Measurements from ENCODE around the gene ACTR5. TPM values are rescaled to one million over a fixed set of nuclear protein-coding genes. Genes with fewer than 3 reads are reported as not detected.

Gene ACTR5
- polyA plus RNA-seq (2013, experiment 1 of 2), result 7.2 TPM
- polyA plus RNA-seq (2013, experiment 2 of 2), result 7.2 TPM

DNA sequence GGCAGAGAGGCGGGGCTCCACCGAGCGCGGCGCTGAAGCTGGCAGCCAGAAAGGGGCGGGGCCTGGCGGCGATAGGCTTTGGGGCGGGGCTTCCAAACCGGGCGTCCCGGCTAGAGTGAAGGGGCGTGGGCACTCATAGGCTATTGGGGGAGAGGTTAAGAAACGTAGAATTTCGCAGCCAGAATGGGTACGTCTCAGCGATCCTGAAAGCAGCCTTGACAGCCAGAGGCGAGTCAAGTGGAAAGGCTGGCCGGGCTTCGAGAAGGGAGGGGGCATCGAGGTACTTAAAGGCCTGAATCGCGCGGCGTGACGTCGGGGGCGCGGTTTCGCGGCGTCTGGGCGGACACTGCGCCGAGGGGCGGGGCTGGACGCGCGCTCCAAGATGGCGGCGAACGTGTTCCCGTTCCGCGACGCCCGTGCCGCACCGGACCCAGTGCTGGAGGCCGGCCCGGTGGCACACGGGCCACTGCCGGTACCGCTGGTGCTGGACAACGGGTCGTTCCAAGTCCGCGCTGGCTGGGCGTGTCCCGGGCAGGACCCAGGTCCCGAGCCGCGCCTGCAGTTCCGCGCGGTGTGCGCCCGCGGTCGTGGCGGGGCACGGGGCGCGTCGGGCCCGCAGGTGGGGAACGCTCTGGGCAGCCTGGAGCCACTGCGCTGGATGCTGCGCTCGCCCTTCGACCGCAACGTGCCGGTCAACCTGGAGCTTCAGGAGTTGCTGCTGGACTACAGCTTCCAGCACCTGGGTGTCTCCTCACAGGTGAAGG is at the start of gene ACTR5:
TSS of gene ACTR5 (plus strand) at position 364 of the 764 bp plus-strand sequence. CDS start at position 383, 19 bp downstream.
- Histone ChIP-seq H3K27ac (replicated peaks; ENCODE audit: low read length) (peak within 1 kb of the TSS; percentile 89), H2BK5ac (ENCODE audit: low read length) (peak within 1 kb of the TSS; percentile 77), H3K36me3 (replicated peaks in 1 of 2; ENCODE audit: control insufficient read depth in 2 of 2, insufficient read depth in 2 of 2, low read length in 2 of 2) (peaks cover 2 to 32% of the 10 kb centered on the region in 2 donors), H3K18ac (ENCODE audit: low read length) (peak within 1 kb of the TSS; percentile 98), H4K8ac (ENCODE audit: low read depth, low read length) (peak within 1 kb of the TSS; percentile 97), H2AK5ac (ENCODE audit: low read depth, low read length) (peak within 1 kb of the TSS; percentile 52), H3K79me1 (ENCODE audit: low read depth, low read length) (peaks cover 5% of the 10 kb centered on the region), H3K4me1 (ENCODE audit: control insufficient read depth in 2 of 2, insufficient read depth in 1 of 2, low read depth in 1 of 2, low read length in 2 of 2) (peaks cover 9% of the 10 kb centered on the region in 2 donors), H2BK120ac (ENCODE audit: low read depth, low read length) (no peak within 1 kb of the TSS), H3K9ac (ENCODE audit: low read depth, low read length, poor library complexity) (peak within 1 kb of the TSS; percentile 97), H4K91ac (ENCODE audit: low read depth, low read length, poor library complexity) (no peak within 1 kb of the TSS), H3K4me2 (ENCODE audit: insufficient read depth, low read length, poor library complexity, severe bottlenecking) (peak within 1 kb of the TSS; percentile 95), H2BK15ac (ENCODE audit: low read length) (peak within 1 kb of the TSS; percentile 100), H3K27me3 (ENCODE audit: control insufficient read depth in 3 of 3, insufficient read depth in 3 of 3, low read depth in 1 of 3, low read length in 3 of 3) (peaks cover 0 to 10% (median 0%) of the 10 kb centered on the region in 3 experiments), H3K4me3 (ENCODE audit: low read length in 2 of 2) (peak within 1 kb of the TSS; percentile 88 to 98), H3K9me3 (replicated peaks in 1 of 2; ENCODE audit: control insufficient read depth in 2 of 2, insufficient read depth in 1 of 2, low read depth in 1 of 2, low read length in 2 of 2) (no peaks in the 10 kb centered on the region), H3K4ac (ENCODE audit: low read length) (no peak within 1 kb of the TSS), H3K23ac (ENCODE audit: low read depth, low read length, poor library complexity) (peak within 1 kb of the TSS; percentile 98), H3K14ac (ENCODE audit: low read length) (no peak within 1 kb of the TSS), H2BK12ac (ENCODE audit: low read length) (peak within 1 kb of the TSS; percentile 73), H2AFZ (ENCODE audit: low read length) (peak within 1 kb of the TSS; percentile 98)
- peak; percentile 89 for DNase-seq (ENCODE audit: low spot score)
- WGBS, 2 donors (ENCODE audit: extremely low coverage in 2 of 2, insufficient read length in 2 of 2, insufficient replicate concordance in 1 of 2), result no CpG with 5 or more reads among the region's 84 CpGs

DNA sequence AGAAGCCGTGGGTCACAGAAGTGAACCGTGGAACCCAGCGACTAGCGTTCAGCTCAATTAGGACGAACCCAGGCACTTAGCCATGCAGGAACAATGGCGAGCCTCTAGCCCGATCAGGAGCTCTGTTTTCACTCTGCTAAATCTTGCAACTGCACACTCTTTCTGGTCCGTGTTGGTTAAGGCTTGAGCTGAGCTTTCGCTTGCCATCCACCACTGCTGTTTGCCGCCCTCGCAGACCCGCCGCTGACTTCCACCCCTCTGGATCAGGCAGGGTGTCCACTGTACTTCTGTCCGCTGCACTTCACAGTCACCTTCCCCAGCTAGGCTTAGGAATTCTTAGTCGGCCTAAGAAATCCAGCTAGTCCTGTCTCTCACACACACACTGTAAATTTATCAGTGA is 49.7 kb upstream of the ACTR5 start:
- no peak overlapping the region for H2BK5ac ChIP-seq (ENCODE audit: low read length)
- H3K4ac ChIP-seq (ENCODE audit: low read length), result no peak overlapping the region
- H4K91ac ChIP-seq (ENCODE audit: low read depth, low read length, poor library complexity), result no peak overlapping the region
- H4K8ac ChIP-seq (ENCODE audit: low read depth, low read length), result no peak overlapping the region
- H3K4me2 ChIP-seq (ENCODE audit: insufficient read depth, low read length, poor library complexity, severe bottlenecking), result no peak overlapping the region
- H3K4me3 ChIP-seq (ENCODE audit: low read length in 2 of 2), result no peak overlapping the region
- peaks cover 0 to 2% of the 10 kb centered on the region in 2 donors for H3K9me3 ChIP-seq (replicated peaks in 1 of 2; ENCODE audit: control insufficient read depth in 2 of 2, insufficient read depth in 1 of 2, low read depth in 1 of 2, low read length in 2 of 2)
- no peak overlapping the region for H3K9ac ChIP-seq (ENCODE audit: low read depth, low read length, poor library complexity)
- WGBS, 2 donors (ENCODE audit: extremely low coverage in 2 of 2, insufficient read length in 2 of 2, insufficient replicate concordance in 1 of 2), result no CpG with 5 or more reads among the region's 15 CpGs
- no peak for DNase-seq (ENCODE audit: low spot score)
- no peak overlapping the region for H3K23ac ChIP-seq (ENCODE audit: low read depth, low read length, poor library complexity)
- no peaks in the 10 kb centered on the region for H3K79me1 ChIP-seq (ENCODE audit: low read depth, low read length)
- H3K27ac ChIP-seq (replicated peaks; ENCODE audit: low read length), result no peak overlapping the region
- H3K14ac ChIP-seq (ENCODE audit: low read length), result no peak overlapping the region
- no peak overlapping the region for H3K18ac ChIP-seq (ENCODE audit: low read length)
- no peak overlapping the region for H2BK12ac ChIP-seq (ENCODE audit: low read length)
- H2BK120ac ChIP-seq (ENCODE audit: low read depth, low read length), result no peak overlapping the region
- H3K36me3 ChIP-seq (replicated peaks in 1 of 2; ENCODE audit: control insufficient read depth in 2 of 2, insufficient read depth in 2 of 2, low read length in 2 of 2), result no peaks in the 10 kb centered on the region
- no peak overlapping the region for H2BK15ac ChIP-seq (ENCODE audit: low read length)
- H2AK5ac ChIP-seq (ENCODE audit: low read depth, low read length), result no peak overlapping the region
- H3K4me1 ChIP-seq (ENCODE audit: control insufficient read depth in 2 of 2, insufficient read depth in 1 of 2, low read depth in 1 of 2, low read length in 2 of 2), result peaks cover 11 to 13% of the 10 kb centered on the region in 2 donors
- peaks cover 0 to 12% (median 0%) of the 10 kb centered on the region in 3 experiments for H3K27me3 ChIP-seq (ENCODE audit: control insufficient read depth in 3 of 3, insufficient read depth in 3 of 3, low read depth in 1 of 3, low read length in 3 of 3)
- H2AFZ ChIP-seq (ENCODE audit: low read length), result no peak overlapping the region

DNA sequence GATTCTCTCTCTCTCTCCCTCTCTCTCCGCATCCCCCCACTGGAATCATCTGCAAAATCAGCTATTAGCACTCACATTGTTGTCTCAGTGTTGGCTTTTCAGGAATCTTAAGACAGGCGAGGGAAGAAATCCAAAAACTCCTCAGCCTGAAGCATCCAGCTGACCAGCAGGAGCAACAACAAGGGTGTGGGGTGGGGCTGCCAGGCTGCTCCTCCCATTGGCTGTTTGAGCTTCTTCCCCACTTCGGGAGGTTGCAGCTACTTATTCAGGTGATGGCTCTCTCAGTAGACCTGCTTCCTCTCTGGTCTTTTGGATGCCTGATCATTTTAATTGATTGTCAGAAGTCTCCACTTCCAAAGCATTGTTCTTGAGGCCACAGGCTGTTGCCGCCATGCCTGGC is 48.1 kb upstream of the ACTR5 start:
- H2AFZ ChIP-seq (ENCODE audit: low read length), result no peak overlapping the region
- no peak overlapping the region for H2BK5ac ChIP-seq (ENCODE audit: low read length)
- H3K18ac ChIP-seq (ENCODE audit: low read length), result peak overlapping the region; percentile 61
- H3K9ac ChIP-seq (ENCODE audit: low read depth, low read length, poor library complexity), result no peak overlapping the region
- H3K23ac ChIP-seq (ENCODE audit: low read depth, low read length, poor library complexity), result no peak overlapping the region
- no peak overlapping the region for H3K4me3 ChIP-seq (ENCODE audit: low read length in 2 of 2)
- H3K27me3 ChIP-seq (ENCODE audit: control insufficient read depth in 3 of 3, insufficient read depth in 3 of 3, low read depth in 1 of 3, low read length in 3 of 3), result peaks cover 0 to 15% (median 0%) of the 10 kb centered on the region in 3 experiments
- no peak overlapping the region for H3K4ac ChIP-seq (ENCODE audit: low read length)
- H2BK120ac ChIP-seq (ENCODE audit: low read depth, low read length), result no peak overlapping the region
- no peaks in the 10 kb centered on the region for H3K79me1 ChIP-seq (ENCODE audit: low read depth, low read length)
- H3K4me2 ChIP-seq (ENCODE audit: insufficient read depth, low read length, poor library complexity, severe bottlenecking), result peak overlapping the region; percentile 19
- DNase-seq (ENCODE audit: low spot score), result no peak
- H3K9me3 ChIP-seq (replicated peaks in 1 of 2; ENCODE audit: control insufficient read depth in 2 of 2, insufficient read depth in 1 of 2, low read depth in 1 of 2, low read length in 2 of 2), result peaks cover 0 to 2% of the 10 kb centered on the region in 2 donors
- no peak overlapping the region for H2BK12ac ChIP-seq (ENCODE audit: low read length)
- no peaks in the 10 kb centered on the region for H3K36me3 ChIP-seq (replicated peaks in 1 of 2; ENCODE audit: control insufficient read depth in 2 of 2, insufficient read depth in 2 of 2, low read length in 2 of 2)
- H3K14ac ChIP-seq (ENCODE audit: low read length), result no peak overlapping the region
- H2AK5ac ChIP-seq (ENCODE audit: low read depth, low read length), result no peak overlapping the region
- peak overlapping the region; percentile 65 for H3K27ac ChIP-seq (replicated peaks; ENCODE audit: low read length)
- no CpG with 5 or more reads among the region's 4 CpGs for WGBS, 2 donors (ENCODE audit: extremely low coverage in 2 of 2, insufficient read length in 2 of 2, insufficient replicate concordance in 1 of 2)
- H4K91ac ChIP-seq (ENCODE audit: low read depth, low read length, poor library complexity), result no peak overlapping the region
- peaks cover 11 to 13% of the 10 kb centered on the region in 2 donors for H3K4me1 ChIP-seq (ENCODE audit: control insufficient read depth in 2 of 2, insufficient read depth in 1 of 2, low read depth in 1 of 2, low read length in 2 of 2)
- H4K8ac ChIP-seq (ENCODE audit: low read depth, low read length), result no peak overlapping the region
- no peak overlapping the region for H2BK15ac ChIP-seq (ENCODE audit: low read length)

DNA sequence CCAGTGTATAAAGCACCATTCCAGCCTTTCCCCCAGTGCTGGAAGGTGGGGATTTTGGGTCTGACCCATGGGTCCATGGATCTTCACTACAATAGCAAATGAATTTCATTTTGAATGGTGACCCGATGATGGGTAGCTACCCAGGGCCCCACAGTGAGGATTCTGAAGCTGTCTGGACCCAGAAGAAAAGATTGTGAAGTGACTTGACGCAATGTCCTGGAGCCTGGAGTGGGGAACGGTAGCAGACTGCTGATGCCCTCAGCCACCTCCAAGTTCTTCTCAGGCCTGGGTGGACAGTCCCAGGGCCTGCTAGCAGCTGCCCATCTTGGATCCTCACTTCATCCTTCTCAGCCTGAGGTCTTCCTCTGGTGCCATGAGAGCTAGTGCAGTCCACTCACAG is 47.3 kb upstream of the ACTR5 start:
- no peaks in the 10 kb centered on the region for H3K36me3 ChIP-seq (replicated peaks in 1 of 2; ENCODE audit: control insufficient read depth in 2 of 2, insufficient read depth in 2 of 2, low read length in 2 of 2)
- no peak overlapping the region for H2AFZ ChIP-seq (ENCODE audit: low read length)
- H3K4me3 ChIP-seq (ENCODE audit: low read length in 2 of 2), result no peak overlapping the region
- H2BK5ac ChIP-seq (ENCODE audit: low read length), result no peak overlapping the region
- peaks cover 0 to 19% (median 0%) of the 10 kb centered on the region in 3 experiments for H3K27me3 ChIP-seq (ENCODE audit: control insufficient read depth in 3 of 3, insufficient read depth in 3 of 3, low read depth in 1 of 3, low read length in 3 of 3)
- H3K14ac ChIP-seq (ENCODE audit: low read length), result no peak overlapping the region
- no peak overlapping the region for H3K4ac ChIP-seq (ENCODE audit: low read length)
- no CpG with 5 or more reads among the region's 3 CpGs for WGBS, 2 donors (ENCODE audit: extremely low coverage in 2 of 2, insufficient read length in 2 of 2, insufficient replicate concordance in 1 of 2)
- peak overlapping the region; percentile 50 for H3K18ac ChIP-seq (ENCODE audit: low read length)
- no peak overlapping the region for H4K8ac ChIP-seq (ENCODE audit: low read depth, low read length)
- peak overlapping the region; percentile 28 for H3K27ac ChIP-seq (replicated peaks; ENCODE audit: low read length)
- no peak overlapping the region for H4K91ac ChIP-seq (ENCODE audit: low read depth, low read length, poor library complexity)
- no peak overlapping the region for H2BK120ac ChIP-seq (ENCODE audit: low read depth, low read length)
- DNase-seq (ENCODE audit: low spot score), result no peak
- H3K79me1 ChIP-seq (ENCODE audit: low read depth, low read length), result no peaks in the 10 kb centered on the region
- H2BK12ac ChIP-seq (ENCODE audit: low read length), result no peak overlapping the region
- H2BK15ac ChIP-seq (ENCODE audit: low read length), result no peak overlapping the region
- H3K4me1 ChIP-seq (ENCODE audit: control insufficient read depth in 2 of 2, insufficient read depth in 1 of 2, low read depth in 1 of 2, low read length in 2 of 2), result peaks cover 11 to 13% of the 10 kb centered on the region in 2 donors
- H2AK5ac ChIP-seq (ENCODE audit: low read depth, low read length), result no peak overlapping the region
- H3K23ac ChIP-seq (ENCODE audit: low read depth, low read length, poor library complexity), result no peak overlapping the region
- no peak overlapping the region for H3K4me2 ChIP-seq (ENCODE audit: insufficient read depth, low read length, poor library complexity, severe bottlenecking)
- H3K9me3 ChIP-seq (replicated peaks in 1 of 2; ENCODE audit: control insufficient read depth in 2 of 2, insufficient read depth in 1 of 2, low read depth in 1 of 2, low read length in 2 of 2), result peaks cover 0 to 2% of the 10 kb centered on the region in 2 donors
- H3K9ac ChIP-seq (ENCODE audit: low read depth, low read length, poor library complexity), result no peak overlapping the region
